ENCODE results near the gene ENC1.

- TF ChIP-seq CTCF (IDR thresholded peaks at IDR 0.05 in 2 of 3, conservative IDR thresholded peaks at IDR 0.05 in 1 of 3; ENCODE audit: borderline replicate concordance in 1 of 3, insufficient read depth in 1 of 3, low read depth in 2 of 3, low read length in 2 of 3) = no peak
- no peak for TF ChIP-seq REST (IDR thresholded peaks at IDR 0.05; ENCODE audit: low read depth)
- TF ChIP-seq MAX (IDR thresholded peaks at IDR 0.05) = no peak
- TF ChIP-seq SIN3A (IDR thresholded peaks at IDR 0.05; ENCODE audit: low read depth) = no peak
- no peak for TF ChIP-seq EZH2phosphoT487 (IDR thresholded peaks at IDR 0.05; ENCODE audit: borderline replicate concordance)
- peak; percentile 4; the same call in 1 of the 2 replicates for TF ChIP-seq RAD21 (IDR thresholded peaks at IDR 0.05; ENCODE audit: low read depth)
- no peak for TF ChIP-seq POLR2A (IDR thresholded peaks at IDR 0.05; ENCODE audit: borderline replicate concordance, extremely low read depth, insufficient read depth, insufficient read length)
- TF ChIP-seq POLR2AphosphoS5 (IDR thresholded peaks at IDR 0.05; ENCODE audit: low read depth, low read length) = no peak
- TF ChIP-seq TCF7L2 (IDR thresholded peaks at IDR 0.05; ENCODE audit: borderline replicate concordance, extremely low read depth, insufficient read depth, insufficient read length) = no peak
- no peak for TF ChIP-seq ELF1 (IDR thresholded peaks at IDR 0.05; ENCODE audit: borderline replicate concordance, low read depth)
- TF ChIP-seq ZBTB33 (IDR thresholded peaks at IDR 0.05; ENCODE audit: extremely low read depth, insufficient replicate concordance, low read length) = no peak
- TF ChIP-seq JUND (IDR thresholded peaks at IDR 0.05) = no peak
Observed at GRCh38 chr5:74679966-74680365, 39.4 kb upstream of the ENC1 start.

Data from HCT116 (cell line).